ENCODE results near the gene SSX2B. TPM values are rescaled to one million over a fixed set of nuclear protein-coding genes. Genes with fewer than 3 reads are reported as not detected.
"Not testable (repeated sequence)": the region's sequence is repeated elsewhere in the genome, so short reads cannot be mapped to it uniquely, and the experiment has no call there.

The SSX2B gene, protein sequence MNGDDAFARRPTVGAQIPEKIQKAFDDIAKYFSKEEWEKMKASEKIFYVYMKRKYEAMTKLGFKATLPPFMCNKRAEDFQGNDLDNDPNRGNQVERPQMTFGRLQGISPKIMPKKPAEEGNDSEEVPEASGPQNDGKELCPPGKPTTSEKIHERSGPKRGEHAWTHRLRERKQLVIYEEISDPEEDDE
- not detected in 2 replicates for total RNA-seq

DNA sequence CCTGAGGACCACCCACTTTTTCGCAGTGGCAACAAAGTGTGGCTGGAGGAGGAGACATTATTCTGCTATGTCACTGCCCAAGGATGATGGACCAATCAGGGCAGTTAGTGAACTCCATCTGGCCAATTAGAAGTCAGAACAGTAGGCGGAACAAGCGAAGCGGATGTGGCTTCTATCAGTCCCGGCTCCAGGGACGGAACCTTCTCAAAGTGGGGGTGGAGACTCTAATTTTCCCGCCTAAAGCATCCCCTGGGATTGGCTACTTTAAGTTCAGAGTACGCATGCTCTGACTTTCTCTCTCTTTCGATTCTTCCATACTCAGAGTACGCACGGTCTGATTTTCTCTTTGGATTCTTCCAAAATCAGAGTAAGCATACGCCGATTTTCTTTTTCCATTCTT, at the start of gene SSX2B:
Gene SSX2B (plus strand): TSS at position 301 of the 400 bp plus-strand sequence. CDS start 1,429 bp downstream, outside the sequence.
- H3K4me3 Mint-ChIP-seq; intact Hi-C loops (cut with micrococcal nuclease); DNase-seq; H3K9me3 Mint-ChIP-seq; H3K36me3 Mint-ChIP-seq (ENCODE audit: low read depth); H3K27me3 Mint-ChIP-seq; H3K4me1 Mint-ChIP-seq; H3K27ac Mint-ChIP-seq: not testable (repeated sequence)

DNA sequence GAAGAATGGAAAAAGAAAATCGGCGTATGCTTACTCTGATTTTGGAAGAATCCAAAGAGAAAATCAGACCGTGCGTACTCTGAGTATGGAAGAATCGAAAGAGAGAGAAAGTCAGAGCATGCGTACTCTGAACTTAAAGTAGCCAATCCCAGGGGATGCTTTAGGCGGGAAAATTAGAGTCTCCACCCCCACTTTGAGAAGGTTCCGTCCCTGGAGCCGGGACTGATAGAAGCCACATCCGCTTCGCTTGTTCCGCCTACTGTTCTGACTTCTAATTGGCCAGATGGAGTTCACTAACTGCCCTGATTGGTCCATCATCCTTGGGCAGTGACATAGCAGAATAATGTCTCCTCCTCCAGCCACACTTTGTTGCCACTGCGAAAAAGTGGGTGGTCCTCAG, 44.0 kb upstream of the SSX2B start, which contains the start of gene SSX2:
Gene SSX2 (minus strand): TSS at position 101 of the 400 bp plus-strand sequence. CDS start 1,429 bp downstream, outside the sequence.
- H3K27me3 Mint-ChIP-seq; H3K4me1 Mint-ChIP-seq; DNase-seq; H3K36me3 Mint-ChIP-seq (ENCODE audit: low read depth); H3K27ac Mint-ChIP-seq; intact Hi-C loops (cut with micrococcal nuclease); H3K4me3 Mint-ChIP-seq; H3K9me3 Mint-ChIP-seq: not testable (repeated sequence)

DNA sequence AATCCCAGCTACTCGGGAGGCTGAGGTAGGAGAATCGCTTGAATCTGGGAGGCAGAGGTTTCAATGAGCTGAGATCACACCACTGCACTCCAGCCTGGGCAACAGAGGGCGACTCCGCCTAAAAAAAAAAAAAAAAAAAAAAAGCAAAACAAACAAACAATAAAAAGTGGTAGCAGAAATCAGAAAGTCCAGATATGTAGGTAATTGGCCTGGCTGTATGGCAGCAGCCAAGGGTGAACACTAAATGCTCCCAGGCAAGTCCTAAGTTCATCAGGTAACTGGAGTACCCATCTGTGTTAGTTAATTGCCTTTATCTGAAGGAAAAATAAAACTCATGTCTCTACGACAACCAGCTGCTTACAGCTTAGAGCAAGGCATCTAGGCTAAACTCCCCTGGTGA, 14.9 kb downstream of the SSX2B start:
- H3K27me3 Mint-ChIP-seq; H3K4me3 Mint-ChIP-seq; H3K27ac Mint-ChIP-seq; DNase-seq; H3K36me3 Mint-ChIP-seq (ENCODE audit: low read depth); H3K4me1 Mint-ChIP-seq; H3K9me3 Mint-ChIP-seq; intact Hi-C loops (cut with micrococcal nuclease): not testable (repeated sequence)

DNA sequence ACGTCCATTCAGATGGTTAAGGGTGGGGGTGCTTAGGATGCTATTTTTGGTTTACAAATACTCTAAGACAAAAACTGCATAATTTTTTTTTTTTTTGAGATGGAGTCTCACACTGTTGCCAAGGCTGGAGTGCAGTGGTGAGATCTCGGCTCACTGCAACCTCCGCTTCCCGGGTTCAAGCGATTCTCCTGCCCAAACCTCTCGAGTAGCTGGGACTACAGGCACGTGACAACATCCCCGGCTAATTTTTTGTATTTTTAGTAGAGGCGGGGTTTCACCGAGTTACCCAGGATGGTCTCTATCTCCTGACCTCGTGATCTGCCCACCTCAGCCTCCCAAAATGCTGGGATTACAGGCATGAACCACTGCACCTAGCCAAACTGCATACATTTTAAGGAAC, 22.5 kb downstream of the SSX2B start:
- H3K27me3 Mint-ChIP-seq; DNase-seq; H3K36me3 Mint-ChIP-seq (ENCODE audit: low read depth); intact Hi-C loops (cut with micrococcal nuclease); H3K9me3 Mint-ChIP-seq; H3K4me3 Mint-ChIP-seq; H3K27ac Mint-ChIP-seq; H3K4me1 Mint-ChIP-seq: not testable (repeated sequence)

DNA sequence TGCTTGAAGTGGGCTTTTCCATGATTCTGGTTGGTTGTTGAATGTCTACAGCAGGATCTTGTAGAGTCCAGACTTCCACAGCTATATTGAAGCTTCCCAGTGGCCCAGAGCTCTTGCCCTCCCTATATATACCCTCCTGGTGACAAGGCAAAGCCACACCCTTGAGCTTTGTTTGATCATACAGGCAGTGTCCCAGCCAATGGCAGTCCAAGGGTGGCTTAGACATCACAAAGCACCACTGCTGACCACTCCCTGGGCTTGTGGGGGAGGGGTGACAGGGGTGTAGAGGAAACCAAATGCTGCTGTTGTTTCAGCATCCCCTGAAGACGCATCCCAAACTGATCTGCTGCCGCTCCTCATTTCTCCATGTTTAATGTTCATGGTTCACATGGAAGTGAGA, 46.3 kb downstream of the SSX2B start, which contains the start of gene SPANXN5:
Gene SPANXN5 (minus strand): TSS at position 101 of the 400 bp plus-strand sequence. CDS start 79 bp downstream, at position 22.
- DNase-seq; intact Hi-C loops (cut with micrococcal nuclease); H3K27ac Mint-ChIP-seq; H3K4me3 Mint-ChIP-seq; H3K27me3 Mint-ChIP-seq; H3K9me3 Mint-ChIP-seq; H3K4me1 Mint-ChIP-seq; H3K36me3 Mint-ChIP-seq (ENCODE audit: low read depth): not testable (repeated sequence)

DNA sequence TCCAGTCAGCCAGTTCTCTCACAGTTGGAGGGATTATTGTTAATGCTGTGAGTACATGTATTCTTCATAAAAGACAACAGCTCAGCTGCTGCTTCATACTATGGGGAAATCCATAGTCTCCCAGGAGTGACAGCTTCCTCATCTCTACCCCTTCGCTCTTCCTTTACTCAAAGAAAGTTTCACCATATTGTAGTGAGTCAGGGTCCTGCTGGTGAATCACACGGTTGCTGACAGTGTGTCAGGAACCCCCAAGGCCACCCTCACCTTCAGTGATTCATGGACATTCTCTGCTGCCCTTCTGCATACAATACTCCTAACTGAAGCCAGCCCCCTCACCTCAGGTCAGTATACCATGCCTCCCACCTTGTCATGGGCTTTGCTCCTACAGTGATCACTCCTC, 53.8 kb downstream of the SSX2B start:
- intact Hi-C loops (cut with micrococcal nuclease); H3K4me1 Mint-ChIP-seq; H3K4me3 Mint-ChIP-seq; DNase-seq; H3K27me3 Mint-ChIP-seq; H3K9me3 Mint-ChIP-seq; H3K36me3 Mint-ChIP-seq (ENCODE audit: low read depth); H3K27ac Mint-ChIP-seq: not testable (repeated sequence)

Other genes with a start within 250 kb of the SSX2B start
- not detected in 2 replicates for gene XAGE1B, start 234.2 kb upstream of the SSX2B start, total RNA-seq
- gene SSX7, start 96.4 kb upstream of the SSX2B start, total RNA-seq, result not detected in 2 replicates
- gene SSX2, start 44.1 kb upstream of the SSX2B start, total RNA-seq, result not detected in 2 replicates
- gene SPANXN5, start 46.2 kb downstream of the SSX2B start, total RNA-seq, result not detected in 2 replicates
- gene XAGE5, start 60.0 kb downstream of the SSX2B start, total RNA-seq, result not detected in 2 replicates
- not detected in 2 replicates for gene XAGE3, start 116.8 kb downstream of the SSX2B start, total RNA-seq
- 20.4 and 20.7 TPM in 2 replicates for gene FAM156B, start 146.1 kb downstream of the SSX2B start, total RNA-seq
- gene FAM156A, start 207.3 kb downstream of the SSX2B start, total RNA-seq, result 27.3 and 28.3 TPM in 2 replicates